GM12872 (cell line): Measurements from ENCODE around the gene HELZ2.

ENCODE experiments used
- CTCF ChIP-seq: IDR thresholded peaks from 3 replicates; pipeline ENCODE4 v1.5.1; 2011; ENCODE audit warnings: low read depth, mild to moderate bottlenecking, low read length, moderate library complexity; ENCODE audit not compliant: insufficient read depth

The HELZ2 gene

GRCh38 chr20:63532449-63532971, 41.5 kb downstream of the HELZ2 start:
- TF ChIP-seq CTCF = no peak

- TF ChIP-seq CTCF = no peak
These were observed 42.2 kb downstream of the HELZ2 start for GRCh38 chr20:63531686-63532448.

GRCh38 chr20:63530788-63531160, 43.3 kb downstream of the HELZ2 start:
- no peak for TF ChIP-seq CTCF

GRCh38 chr20:63529861-63530787, 43.9 kb downstream of the HELZ2 start:
- TF ChIP-seq CTCF = no peak

- no peak for TF ChIP-seq CTCF
These were observed 44.7 kb downstream of the HELZ2 start for GRCh38 chr20:63529180-63529860.

GRCh38 chr20:63527184-63527583, 46.9 kb downstream of the HELZ2 start:
- TF ChIP-seq CTCF = no peak

- no peak for TF ChIP-seq CTCF
These were observed 48.1 kb downstream of the HELZ2 start for GRCh38 chr20:63525971-63526370.
